Testis (tissue), 2 donors: ENCODE measurements around the gene SPG11.

ENCODE experiments used
- CTCF ChIP-seq, 3 experiments: fragments of 450-650 bp in 2 of 3; fragments of 200-600 bp in 1 of 3; sonication (generic) in 1 of 3; IDR thresholded peaks; one replicate each; pipeline ENCODE4 v1.5.1; 2016 to 2019; ENCODE audit warnings: antibody characterized with exemption in 3 of 3, mild to moderate bottlenecking in 2 of 3, moderate library complexity in 1 of 3
- POLR2A ChIP-seq: fragments of 450-650 bp; IDR thresholded peaks from one replicate; pipeline ENCODE4 v1.6.1; 2017; ENCODE audit warnings: antibody characterized with exemption, mild to moderate bottlenecking, moderate library complexity

DNA sequence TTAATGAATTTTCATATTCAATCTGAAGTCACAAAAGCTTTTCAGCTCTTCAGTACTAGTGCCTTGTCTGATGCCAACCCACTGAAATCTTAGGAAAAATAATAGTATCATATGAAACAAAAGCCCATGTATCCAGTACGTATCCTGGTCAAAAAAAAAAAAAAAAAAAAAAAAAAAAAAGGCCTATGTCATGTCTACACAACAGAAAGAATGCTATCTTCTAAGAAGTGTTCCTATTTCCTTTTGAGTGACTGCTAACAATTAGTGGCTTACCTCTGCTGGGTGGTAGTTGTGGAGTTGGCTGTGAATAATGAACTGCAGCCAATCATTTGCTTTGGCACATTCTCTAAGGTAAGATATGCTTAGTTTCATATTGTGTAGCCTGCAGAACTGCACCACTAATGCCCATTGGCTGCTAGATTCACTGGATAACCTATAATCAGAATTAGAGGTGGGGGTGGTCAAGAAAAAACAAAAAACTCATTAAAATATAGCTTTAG, 66.9 kb downstream of the SPG11 start:
- TF ChIP-seq CTCF (IDR thresholded peaks at IDR 0.05) (no peak), POLR2A (no peak)
